GM21786 (cell line): Measurements from ENCODE around the gene CSN2.

Source experiments
- ATAC-seq: cut with Tn5 transposase; IDR thresholded peaks from one replicate; pipeline ENCODE4 v1.9.1; 2021; ENCODE audit not compliant: unreplicated experiment

The CSN2 gene

GRCh38 chr4:69907151-69907550, 58.4 kb downstream of the CSN2 start:
- no peak for ATAC-seq
